H1 (cell line): ENCODE data around the gene FAM120B. TPM values are rescaled to one million over a fixed set of nuclear protein-coding genes. Genes with fewer than 3 reads are reported as not detected.

ENCODE experiments used
- CTCF ChIA-PET: fragments of 300-600 bp; sonication (Branson Sonifier 250); formaldehyde crosslinking; loops from one replicate; lab custom pipeline; 2021; ENCODE audit not compliant: partially characterized antibody; lab: Charles Lee
- POLR2A ChIA-PET: fragments of 300-600 bp; sonication (Branson Sonifier 250); formaldehyde crosslinking; loops from one replicate; lab custom pipeline; 2021; ENCODE audit warnings: inconsistent platforms; ENCODE audit not compliant: partially characterized antibody; lab: Charles Lee
- DNase-seq, 2 experiments: peaks; one replicate each; pipeline versions ENCODE4 v3.0.0 to v3.0.0-alpha.2; 2010 to 2022; ENCODE audit warnings: low spot score in 2 of 2, low read depth in 1 of 2, mixed read lengths in 1 of 2
- FAIRE-seq: peaks from 2 replicates; lab custom pipeline; 2011; peaks lifted over from hg19 to GRCh38; lab: Jason Lieb, UNC
- H2AFZ ChIP-seq: 2 replicates; pipeline ENCODE4 v1.8.1; 2012; ENCODE audit warnings: low read length, inconsistent platforms
- H2AK5ac ChIP-seq: 2 replicates; pipeline ENCODE4 v1.6.1; 2013; ENCODE audit warnings: low read depth, low read length
- H2BK120ac ChIP-seq: replicated peaks from 2 replicates; pipeline ENCODE3; 2013; ENCODE audit warnings: low read depth, low read length, inconsistent platforms
- H2BK12ac ChIP-seq: 2 replicates; pipeline ENCODE4 v1.6.1; 2013; ENCODE audit warnings: low read depth, low read length
- H2BK15ac ChIP-seq: 2 replicates; pipeline ENCODE4 v1.6.1; 2013; ENCODE audit warnings: low read length
- H2BK20ac ChIP-seq: 2 replicates; pipeline ENCODE4 v1.6.1; 2013; ENCODE audit warnings: low read length
- H2BK5ac ChIP-seq: 2 replicates; pipeline ENCODE4 v1.6.1; 2013; ENCODE audit warnings: low read depth, low read length
- H3K14ac ChIP-seq: 2 replicates; pipeline ENCODE4 v1.6.1; 2013; ENCODE audit warnings: inconsistent platforms; ENCODE audit not compliant: insufficient read length
- H3K18ac ChIP-seq: 2 replicates; pipeline ENCODE4 v1.6.1; 2013; ENCODE audit warnings: low read length; ENCODE audit errors: extremely low read depth
- H3K23ac ChIP-seq: 2 replicates; pipeline ENCODE4 v1.6.1; 2013; ENCODE audit warnings: inconsistent platforms; ENCODE audit not compliant: insufficient read length
- H3K23me2 ChIP-seq: 2 replicates; pipeline ENCODE4 v1.6.1; 2013; ENCODE audit warnings: low read depth, low read length
- H3K27ac ChIP-seq: 2 replicates; pipeline ENCODE4 v1.6.1; 2011; ENCODE audit warnings: low read depth, low read length, inconsistent platforms
- H3K27me3 ChIP-seq, 4 experiments: replicated peaks in 1 of 4; 1 replicate in 1 of 4; 2 replicates in 3 of 4; pipeline versions ENCODE4 v1.6.1 to v1.8.1; 2011 to 2013; ENCODE audit warnings: low read length in 3 of 4, mild to moderate bottlenecking in 3 of 4, inconsistent platforms in 2 of 4, mixed read lengths in 2 of 4, moderate library complexity in 1 of 4; ENCODE audit not compliant: control insufficient read depth in 3 of 4, insufficient read depth in 3 of 4; ENCODE audit errors: extremely low read depth in 1 of 4
- H3K36me3 ChIP-seq, 4 experiments: 2 replicates each; pipeline versions ENCODE4 v1.6.1 to v1.8.1; 2011 to 2013; ENCODE audit warnings: mild to moderate bottlenecking in 4 of 4, low read length in 3 of 4, moderate library complexity in 2 of 4, control low read depth in 1 of 4, inconsistent platforms in 1 of 4; ENCODE audit not compliant: insufficient read depth in 4 of 4, control insufficient read depth in 2 of 4
- H3K4ac ChIP-seq: replicated peaks from 2 replicates; pipeline ENCODE3; 2013; ENCODE audit warnings: low read length, low read depth, mixed read lengths, inconsistent platforms; ENCODE audit not compliant: insufficient read length
- H3K4me1 ChIP-seq, 4 experiments: replicated peaks in 1 of 4; 1 replicate in 1 of 4; 2 replicates in 3 of 4; pipeline versions ENCODE4 v1.6.1 to v1.8.1; 2011 to 2013; ENCODE audit warnings: low read length in 3 of 4, inconsistent platforms in 2 of 4, mixed read lengths in 1 of 4; ENCODE audit not compliant: insufficient read depth in 4 of 4, control insufficient read depth in 3 of 4
- H3K4me2 ChIP-seq, 2 experiments: 2 replicates each; pipeline versions ENCODE4 v1.6.1 to v1.8.1; 2011 to 2013; ENCODE audit warnings: low read depth in 2 of 2, low read length in 2 of 2, control low read depth in 1 of 2, inconsistent platforms in 1 of 2, mild to moderate bottlenecking in 1 of 2; ENCODE audit not compliant: insufficient read depth in 1 of 2
- H3K4me3 ChIP-seq, 4 experiments: fragments of 200-600, 300-600 bp in 1 of 4; sonication (generic), shearing (Covaris generic), sonication (Bioruptor Twin) in 1 of 4; 2 replicates each; pipeline versions ENCODE4 v1.5.1 to v1.8.1; 2011 to 2016; ENCODE audit warnings: low read length in 4 of 4, low read depth in 3 of 4, control low read depth in 2 of 4, inconsistent platforms in 2 of 4, mild to moderate bottlenecking in 2 of 4, mixed read lengths in 1 of 4, moderate library complexity in 1 of 4; ENCODE audit not compliant: insufficient read depth in 2 of 4; ENCODE audit errors: extremely low read depth in 1 of 4
- H3K56ac ChIP-seq: replicated peaks from 2 replicates; pipeline ENCODE3; 2013; ENCODE audit warnings: low read depth, mild to moderate bottlenecking, mixed read lengths, low read length, inconsistent platforms; ENCODE audit not compliant: insufficient read length
- H3K79me1 ChIP-seq: 2 replicates; pipeline ENCODE4 v1.6.1; 2013; ENCODE audit warnings: low read depth, low read length, control low read depth
- H3K79me2 ChIP-seq, 2 experiments: 2 replicates each; pipeline versions ENCODE4 v1.6.1 to v1.8.1; 2012 to 2013; ENCODE audit warnings: low read length in 2 of 2, mild to moderate bottlenecking in 2 of 2, inconsistent platforms in 1 of 2; ENCODE audit not compliant: insufficient read depth in 2 of 2, control insufficient read depth in 1 of 2
- H3K9ac ChIP-seq, 4 experiments: replicated peaks in 1 of 4; 1 replicate in 1 of 4; 2 replicates in 3 of 4; pipeline versions ENCODE4 v1.6.1 to v1.8.1; 2011 to 2013; ENCODE audit warnings: low read depth in 3 of 4, low read length in 3 of 4, control low read depth in 2 of 4, mild to moderate bottlenecking in 2 of 4, moderate library complexity in 2 of 4, inconsistent platforms in 1 of 4; ENCODE audit errors: extremely low read depth in 1 of 4
- H3K9me3 ChIP-seq, 2 experiments: 2 replicates each; pipeline versions ENCODE4 v1.6.1 to v1.8.1; 2012 to 2013; ENCODE audit warnings: mild to moderate bottlenecking in 2 of 2, moderate library complexity in 2 of 2, control low read depth in 1 of 2, inconsistent platforms in 1 of 2, low read depth in 1 of 2, low read length in 1 of 2, mixed read lengths in 1 of 2; ENCODE audit not compliant: insufficient read depth in 2 of 2
- H4K20me1 ChIP-seq, 2 experiments: replicated peaks in 1 of 2; 2 replicates each; pipeline versions ENCODE3 to v1.8.1; 2011 to 2013; ENCODE audit warnings: inconsistent platforms in 2 of 2, low read length in 2 of 2, mild to moderate bottlenecking in 1 of 2; ENCODE audit not compliant: insufficient read depth in 2 of 2, control insufficient read depth in 1 of 2
- H4K5ac ChIP-seq: 2 replicates; pipeline ENCODE4 v1.6.1; 2013; ENCODE audit warnings: low read length, low read depth, mixed read lengths, inconsistent platforms; ENCODE audit not compliant: insufficient read length
- H4K8ac ChIP-seq: 2 replicates; pipeline ENCODE4 v1.8.0; 2013; ENCODE audit warnings: mild to moderate bottlenecking, moderate library complexity, low read length, inconsistent platforms; ENCODE audit not compliant: insufficient read depth; ENCODE audit errors: extremely low read depth
- H4K91ac ChIP-seq: replicated peaks from 2 replicates; pipeline ENCODE3; 2013; ENCODE audit warnings: low read length, mixed read lengths, inconsistent platforms; ENCODE audit not compliant: insufficient read length
- NANOG ChIP-seq: IDR thresholded peaks from 2 replicates; pipeline ENCODE4 v1.6.1; 2011; ENCODE audit warnings: low read length, low read depth, mild to moderate bottlenecking, inconsistent platforms; ENCODE audit not compliant: insufficient read depth, poor library complexity, severe bottlenecking
- POLR2A ChIP-seq, 2 experiments: IDR thresholded peaks; 1 replicate in 1 of 2; 2 replicates in 1 of 2; pipeline ENCODE4 v1.6.1; 2011; ENCODE audit warnings: low read depth in 2 of 2, low read length in 2 of 2, mild to moderate bottlenecking in 2 of 2; ENCODE audit errors: control extremely low read depth in 1 of 2
- WGBS, 2 experiments: shearing (Covaris generic) in 1 of 2; methylation state at CpG; one replicate each; pipeline versions ENCODE4 v1.1.6 to v1.1.7; 2013 to 2015; ENCODE audit warnings: low lambda C conversion rate in 2 of 2, mixed read lengths in 2 of 2, inconsistent platforms in 1 of 2, low coverage in 1 of 2, missing lambda C conversion rate in 1 of 2; ENCODE audit not compliant: insufficient replicate concordance in 2 of 2, insufficient coverage in 1 of 2, insufficient read length in 1 of 2; ENCODE audit errors: extremely low coverage in 1 of 2, missing lambda C conversion rate in 1 of 2; 5-methylcytosine and 5-hydroxymethylcytosine counted together
- polyA plus RNA-seq, 7 experiments: library from polyadenylated mRNA; depleted of rRNA in 3 of 7; stranded (reverse) in 5 of 7; unstranded in 2 of 7; fragments of >200 nt in 5 of 7; fragments of 200-250 nt in 2 of 7; gene quantifications; 1 replicate in 5 of 7; 2 replicates in 1 of 7; 4 replicates in 1 of 7; pipeline versions ENCODE4 v1.2.1 to v1.2.3, GENCODE V29; 2011 to 2013; ENCODE audit warnings: missing spikeins in 2 of 7, mixed read lengths in 2 of 7
- total RNA-seq: library from RNA; stranded (reverse); fragmentation: NEBNext Ultra II Directional; extraction: Animal tissue kit (Norgen Biotek cat#: 25700); gene quantifications from 2 replicates; pipeline ENCODE4 v1.2.1, GENCODE V29; 2021
- TF ChIP-seq, protein P1 (sequence below): IDR thresholded peaks from 2 replicates; pipeline ENCODE4 v1.6.1; 2012; ENCODE audit warnings: inconsistent platforms

The FAM120B gene
- total and polyA plus RNA-seq, 2 of the 8 experiments (the other 6 are each of a cell fraction or from before 2014, with no cell fraction given), result 5.1 to 12.5 TPM

GRCh38 chr6:170292111-170292406, 14.5 kb upstream of the FAM120B start:
- H2AFZ ChIP-seq, result no peak overlapping the region
- no peak overlapping the region for H2BK120ac ChIP-seq
- no peaks in the 10 kb centered on the region for H3K79me2 ChIP-seq
- H3K4me3 ChIP-seq, result peak overlapping the region; percentile 48 to 77 (median 66)
- H3K9me3 ChIP-seq, result no peaks in the 10 kb centered on the region
- peaks cover 32% of the 10 kb centered on the region; the same call in 1 of the 2 replicates for H3K23me2 ChIP-seq
- FAIRE-seq (no peak), DNase-seq (no peak)
- ChIA-PET CTCF (interaction anchor here (1.2 to 1.7 kb wide), 4 partner anchors 232 to 499 kb away, joined by 3 to 5 read pairs (median 4); no protein-coding TSS in a partner anchor), POLR2A (interaction anchor here (0.6 to 3.3 kb wide), 9 partner anchors 12 to 572 kb away, joined by 3 to 17 read pairs (median 5); partner anchors contain the start of gene FAM120B)
- 0 out of 2 replicates have a peak overlapping the region, but pooled peaks have one; percentile 28 for H2AK5ac ChIP-seq
- no peak overlapping the region for H4K91ac ChIP-seq
- H2BK12ac ChIP-seq, result 0 out of 2 replicates have a peak overlapping the region, but pooled peaks have one; percentile 20
- H3K23ac ChIP-seq, result no peak overlapping the region
- peaks cover 59 to 86% (median 76%) of the 10 kb centered on the region in 4 experiments for H3K27me3 ChIP-seq
- peaks cover 2 to 10% (median 7%) of the 10 kb centered on the region in 4 experiments; a peak in 4 of 8 replicates for H3K36me3 ChIP-seq
- H3K56ac ChIP-seq, result no peak overlapping the region
- H3K14ac ChIP-seq, result no peak overlapping the region
- no peak overlapping the region for H4K8ac ChIP-seq
- no peak overlapping the region for H4K5ac ChIP-seq
- H3K4me1 ChIP-seq, result peaks cover 18 to 48% (median 25%) of the 10 kb centered on the region in 4 experiments
- H3K18ac ChIP-seq, result no peak overlapping the region
- H3K27ac ChIP-seq, result no peak overlapping the region
- no peak overlapping the region for H2BK5ac ChIP-seq
- H2BK15ac ChIP-seq, result no peak overlapping the region
- peaks cover 7 to 16% of the 10 kb centered on the region in 2 experiments for H4K20me1 ChIP-seq
- 1% methylated on average over 11 of the region's 11 CpGs; no CpG with 5 or more reads in 1 of the 2 experiments for WGBS, 2 experiments
- H3K4ac ChIP-seq, result no peak overlapping the region
- H2BK20ac ChIP-seq, result no peak overlapping the region
- no peak overlapping the region for H3K9ac ChIP-seq
- H3K79me1 ChIP-seq, result no peaks in the 10 kb centered on the region
- H3K4me2 ChIP-seq, result peak overlapping the region; percentile 94 to 99
- no peak for TF ChIP-seq POLR2A (IDR thresholded peaks at IDR 0.05; ENCODE audit: control extremely low read depth in 1 of 2, low read depth in 2 of 2, low read length in 2 of 2)
- TF ChIP-seq NANOG, result no peak
- TF ChIP-seq, protein P1, sequence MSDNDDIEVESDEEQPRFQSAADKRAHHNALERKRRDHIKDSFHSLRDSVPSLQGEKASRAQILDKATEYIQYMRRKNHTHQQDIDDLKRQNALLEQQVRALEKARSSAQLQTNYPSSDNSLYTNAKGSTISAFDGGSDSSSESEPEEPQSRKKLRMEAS, result no peak
